HS-27A (cell line): ENCODE data around the gene PCIF1.
A peak's percentile ranks its signal among the peaks of the same experiment; 100 is the strongest.

Source experiments
- DNase-seq: peaks from one replicate; pipeline ENCODE4 v3.0.0-alpha.2; 2012; ENCODE audit warnings: low read depth, missing footprints

The PCIF1 gene

DNA sequence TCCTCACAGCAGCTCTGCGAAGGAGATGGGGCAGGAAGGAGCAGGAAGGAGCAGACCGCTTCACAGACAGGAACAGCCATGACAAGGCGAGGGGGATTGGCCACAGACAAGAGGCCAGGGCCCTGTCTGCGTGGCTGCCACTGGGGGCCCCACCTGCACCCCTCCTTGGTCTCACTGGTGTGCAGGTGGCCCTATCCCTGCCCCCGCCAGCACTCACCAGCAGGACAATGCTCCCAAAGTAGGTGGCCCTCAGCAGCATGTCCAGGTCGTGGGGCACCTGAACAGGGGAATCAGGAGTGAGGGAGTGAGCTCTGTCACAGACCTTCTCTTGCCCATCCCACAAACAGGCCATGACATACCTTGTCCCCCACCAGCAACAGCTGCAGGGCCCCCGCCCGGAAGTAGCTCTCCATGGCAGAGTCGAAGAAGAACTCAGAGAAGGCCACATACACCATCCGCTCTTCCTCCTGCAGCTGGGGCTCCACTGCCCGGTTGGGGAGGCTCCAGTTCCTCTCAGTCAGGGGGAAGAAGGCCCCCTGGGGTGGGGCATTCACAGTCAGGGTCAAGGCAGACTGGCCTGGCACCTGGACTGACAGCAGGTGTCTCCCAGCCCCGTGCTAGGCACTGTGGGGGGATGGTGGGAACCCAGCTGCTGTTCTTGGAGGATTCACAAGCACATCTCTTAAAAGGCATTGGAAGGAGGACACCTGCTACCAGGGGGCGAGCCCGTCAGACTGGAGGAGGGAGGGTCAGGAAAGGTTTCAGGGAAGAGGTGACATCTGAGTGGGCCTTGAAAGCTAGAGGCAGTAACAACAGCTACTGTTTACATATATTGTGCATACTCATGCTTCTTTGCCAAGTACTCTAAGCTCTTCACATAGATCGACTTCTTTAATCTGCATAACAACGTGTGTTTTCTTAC is 29.6 kb upstream of the PCIF1 start:
- DNase-seq, result no peak

GRCh38 chr20:45905505-45906079 is 28.9 kb upstream of the PCIF1 start:
- no peak for DNase-seq

DNA sequence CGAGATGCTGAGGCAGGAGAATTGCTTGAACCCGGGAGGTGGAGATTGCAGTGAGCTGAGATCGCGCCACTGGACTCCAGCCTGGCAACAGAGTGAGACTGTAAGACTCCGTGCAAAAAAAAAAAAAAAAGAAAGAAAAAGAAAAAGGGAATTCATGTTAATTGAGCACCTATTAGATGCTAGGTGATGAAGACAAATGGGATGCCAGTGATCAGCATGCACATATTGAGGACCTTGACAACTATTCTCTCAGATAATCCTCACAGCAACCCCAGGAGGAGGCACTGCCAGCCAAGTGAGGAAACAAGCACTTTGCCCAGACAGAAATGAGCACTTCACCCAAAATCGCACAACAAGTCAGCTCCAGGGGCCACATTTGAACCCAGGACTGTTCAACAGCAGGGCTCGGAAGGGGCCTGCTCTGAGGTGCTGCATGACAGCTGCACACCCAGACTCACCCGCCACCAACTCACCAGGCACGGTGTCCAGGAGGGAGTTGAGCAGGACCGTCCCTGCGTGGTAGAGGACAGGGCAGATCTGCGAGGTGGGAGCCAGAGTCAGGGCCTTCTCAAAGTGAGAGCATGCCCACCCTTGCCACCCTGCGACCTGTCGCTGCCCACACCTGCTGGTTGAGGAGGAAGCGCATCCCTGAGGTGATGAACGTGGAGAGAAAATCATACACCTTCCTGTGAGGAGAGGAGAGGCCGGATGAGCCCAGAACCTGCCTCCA is 27.1 kb upstream of the PCIF1 start:
- no peak for DNase-seq

DNA sequence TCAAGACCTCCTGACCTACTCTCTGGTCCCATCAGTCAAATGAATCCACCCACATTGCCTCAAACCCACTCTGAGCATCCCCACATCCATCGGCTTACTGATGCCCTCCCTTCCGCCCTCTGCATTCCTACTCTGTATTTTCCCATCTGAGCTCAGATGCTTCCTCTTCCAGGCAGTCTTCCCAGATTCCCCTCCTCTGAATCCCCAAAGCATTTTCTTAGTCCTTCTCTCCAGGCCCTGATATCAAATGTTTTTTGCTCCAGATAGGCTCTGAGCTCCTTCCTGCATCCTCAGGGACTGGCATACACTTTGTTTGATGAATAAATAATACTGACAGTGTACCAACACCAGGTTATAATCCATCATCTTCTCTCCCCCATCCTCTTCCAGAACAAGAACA is 26.4 kb upstream of the PCIF1 start:
- no peak for DNase-seq

- DNase-seq, result no peak
These were observed 25.1 kb upstream of the PCIF1 start for GRCh38 chr20:45909336-45909808.

DNA sequence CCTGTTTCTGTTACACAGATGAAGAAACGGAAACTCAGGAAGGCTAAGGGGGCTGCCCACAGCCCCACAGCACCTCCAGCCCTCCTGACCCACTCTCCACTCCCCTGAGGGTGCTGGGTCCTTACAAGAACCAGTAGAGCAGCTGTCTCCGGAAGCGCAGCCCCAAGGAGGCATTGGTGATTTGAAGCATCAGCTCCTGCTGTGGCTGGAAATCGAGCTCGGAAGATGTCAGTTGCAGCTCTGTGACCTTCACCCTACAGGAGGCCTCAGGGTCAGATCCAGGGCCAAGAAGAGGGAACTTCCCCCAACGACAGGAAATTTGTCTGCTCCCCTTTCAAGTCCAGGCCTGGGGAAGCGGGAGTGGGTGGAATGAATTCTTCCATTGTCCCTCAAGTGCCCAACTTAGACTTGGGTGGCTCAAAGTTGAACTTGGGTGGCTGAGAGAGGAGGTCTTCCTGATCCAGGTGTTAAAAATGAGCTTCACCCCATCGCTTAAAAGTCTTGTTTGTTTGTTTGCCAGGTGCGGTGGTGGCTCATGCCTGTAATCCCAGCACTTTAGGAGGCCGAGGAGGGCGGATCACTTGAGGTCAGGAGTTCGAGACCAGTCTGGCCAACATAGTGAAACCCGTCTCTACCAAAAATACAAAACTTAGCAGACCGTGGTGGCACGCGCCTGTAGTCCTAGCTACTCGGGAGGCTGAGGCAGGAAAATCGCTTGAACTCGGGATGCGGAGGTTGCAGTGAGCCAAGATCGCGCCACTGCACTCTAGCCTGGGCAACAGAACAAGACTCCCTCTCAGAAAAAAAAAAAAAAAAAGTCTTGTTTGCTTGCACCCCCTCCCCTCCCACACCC is 24.4 kb upstream of the PCIF1 start:
- DNase-seq, result no peak

DNA sequence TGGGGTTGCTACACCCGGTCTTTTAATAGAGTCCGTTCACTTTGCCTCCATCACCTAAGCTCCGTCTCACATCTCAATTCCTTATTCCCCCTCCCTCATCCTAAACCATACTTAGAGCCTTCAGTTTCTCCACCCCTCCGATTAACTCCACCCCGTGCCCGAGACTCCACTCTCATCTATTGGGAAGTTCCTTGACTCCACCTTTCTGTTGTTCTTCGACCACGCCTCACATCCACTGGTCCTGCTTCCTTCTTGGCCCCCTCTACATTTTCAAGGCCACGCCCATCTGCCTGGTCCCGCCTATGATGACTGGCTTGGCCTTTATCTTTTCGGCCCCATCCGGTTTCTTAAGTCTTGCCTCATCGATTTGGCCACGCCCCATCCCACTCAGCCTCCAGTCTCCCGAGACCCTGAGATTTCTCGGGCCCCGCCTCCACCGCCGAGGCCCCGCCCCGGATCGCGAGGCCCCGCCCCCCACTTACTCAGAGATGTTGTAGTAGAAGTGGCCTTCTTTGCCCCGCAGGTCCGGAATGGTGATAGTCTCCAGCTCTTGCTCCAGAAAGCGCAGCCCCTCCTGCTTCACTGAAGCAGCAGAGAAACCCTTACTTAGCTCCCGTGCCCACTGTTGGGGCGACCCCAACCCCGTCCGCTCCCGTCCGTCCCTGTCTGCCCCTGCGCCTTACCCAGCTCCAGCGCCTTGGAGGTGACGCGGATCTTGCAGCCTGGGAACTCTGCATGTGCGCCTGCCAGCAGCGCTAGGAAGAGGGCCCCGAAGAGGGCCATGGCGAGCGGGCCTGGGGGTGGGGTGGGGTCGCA is 23.6 kb upstream of the PCIF1 start:
- DNase-seq, result peak; percentile 78

GRCh38 chr20:45911486-45912343 is 22.8 kb upstream of the PCIF1 start, which contains the start of gene PLTP:
Gene PLTP (minus strand): TSS chr20:45912155. CDS start chr20:45911452, 703 bp downstream.
- no peak for DNase-seq

- no peak for DNase-seq
These were observed 22.2 kb upstream of the PCIF1 start for GRCh38 chr20:45912344-45912682.

DNA sequence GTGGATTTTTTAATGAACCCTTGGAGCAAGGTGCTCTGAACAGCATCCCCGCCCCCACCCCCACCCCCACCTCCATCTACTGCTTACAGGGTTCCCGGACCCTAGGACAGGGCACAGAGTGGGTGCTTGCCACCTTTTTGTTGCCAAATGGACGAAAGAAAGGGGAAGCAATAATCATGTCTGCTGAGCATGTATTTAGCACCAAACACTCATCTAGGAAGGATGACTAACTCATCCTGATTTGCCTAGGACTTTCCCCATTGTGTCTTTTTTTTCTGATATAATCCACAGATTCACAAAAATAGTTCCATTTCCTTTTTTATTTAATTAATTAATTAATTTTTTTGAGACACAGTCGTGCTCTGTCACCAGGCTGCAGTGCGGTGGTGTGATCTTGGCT is 21.4 kb upstream of the PCIF1 start:
- no peak for DNase-seq

- DNase-seq, result no peak
These were observed 16.7 kb upstream of the PCIF1 start for GRCh38 chr20:45917790-45918141.

DNA sequence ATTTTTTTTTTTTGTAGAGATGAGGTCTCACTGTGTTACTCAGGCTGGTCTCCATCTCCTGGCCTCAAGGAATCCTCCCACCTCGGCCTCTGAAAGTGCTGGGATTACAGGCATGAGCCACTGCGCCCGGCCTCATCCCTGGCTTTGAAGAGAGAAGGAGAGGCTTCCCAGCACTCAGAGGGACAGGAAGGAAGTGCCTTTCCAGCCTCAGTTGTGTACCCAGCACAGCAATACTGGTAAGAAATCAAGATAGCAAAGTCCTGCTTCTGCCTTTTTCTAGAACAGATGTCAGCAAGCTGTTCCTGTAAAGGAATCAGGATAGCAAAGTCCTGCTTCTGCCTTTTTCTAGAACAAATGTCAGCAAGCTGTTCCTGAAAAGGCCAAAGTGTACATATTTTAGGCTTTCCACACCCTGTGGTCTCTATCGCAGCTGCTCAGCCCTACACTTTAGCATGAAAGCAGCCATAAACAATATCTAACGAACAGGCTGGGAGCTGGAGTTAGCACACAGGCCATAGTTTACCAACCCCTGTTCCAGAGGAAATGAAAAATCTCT is 16.2 kb upstream of the PCIF1 start:
- DNase-seq, result no peak

GRCh38 chr20:45918779-45919537 is 15.5 kb upstream of the PCIF1 start:
- no peak for DNase-seq

DNA sequence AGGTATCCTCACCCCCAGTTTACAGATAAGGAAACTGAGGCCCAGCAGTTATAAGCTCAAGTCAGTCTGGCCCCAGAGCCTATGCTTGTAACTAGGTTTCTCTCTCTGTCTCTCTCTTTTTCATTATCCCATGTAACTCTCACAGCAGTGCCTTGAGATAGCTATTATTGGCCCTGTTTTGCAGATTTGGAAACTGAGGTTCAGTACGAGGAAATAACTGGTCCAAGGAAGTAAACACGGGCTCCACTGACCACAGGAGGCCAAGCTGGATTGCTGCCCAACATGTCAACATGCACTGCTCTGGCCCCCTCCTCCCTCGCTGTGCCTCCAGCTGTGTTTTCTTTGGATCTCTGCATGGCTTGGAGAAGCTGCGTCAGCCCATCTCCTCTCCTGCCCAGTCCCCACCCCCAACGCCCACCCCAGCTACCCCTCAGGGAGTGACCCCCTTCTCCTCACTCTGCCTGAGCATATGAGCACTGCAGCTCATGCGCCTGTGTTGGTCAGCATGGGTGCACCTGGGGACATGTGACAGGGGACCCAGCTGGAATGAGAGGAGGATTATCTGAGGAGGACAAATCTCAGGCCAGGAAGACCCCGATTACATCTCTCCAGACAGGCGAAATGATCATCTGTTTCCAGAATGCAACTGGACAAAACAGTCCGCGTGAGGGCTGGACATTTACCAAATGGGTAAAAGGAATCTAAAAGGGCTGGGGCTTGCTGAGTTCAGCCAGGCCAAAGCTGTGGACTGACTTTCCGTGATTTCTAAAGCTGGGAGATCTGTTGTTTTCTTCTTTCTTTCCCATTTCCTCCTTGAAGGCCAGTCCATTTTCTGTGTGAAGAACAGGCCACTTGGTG is 14.7 kb upstream of the PCIF1 start:
- no peak for DNase-seq

DNA sequence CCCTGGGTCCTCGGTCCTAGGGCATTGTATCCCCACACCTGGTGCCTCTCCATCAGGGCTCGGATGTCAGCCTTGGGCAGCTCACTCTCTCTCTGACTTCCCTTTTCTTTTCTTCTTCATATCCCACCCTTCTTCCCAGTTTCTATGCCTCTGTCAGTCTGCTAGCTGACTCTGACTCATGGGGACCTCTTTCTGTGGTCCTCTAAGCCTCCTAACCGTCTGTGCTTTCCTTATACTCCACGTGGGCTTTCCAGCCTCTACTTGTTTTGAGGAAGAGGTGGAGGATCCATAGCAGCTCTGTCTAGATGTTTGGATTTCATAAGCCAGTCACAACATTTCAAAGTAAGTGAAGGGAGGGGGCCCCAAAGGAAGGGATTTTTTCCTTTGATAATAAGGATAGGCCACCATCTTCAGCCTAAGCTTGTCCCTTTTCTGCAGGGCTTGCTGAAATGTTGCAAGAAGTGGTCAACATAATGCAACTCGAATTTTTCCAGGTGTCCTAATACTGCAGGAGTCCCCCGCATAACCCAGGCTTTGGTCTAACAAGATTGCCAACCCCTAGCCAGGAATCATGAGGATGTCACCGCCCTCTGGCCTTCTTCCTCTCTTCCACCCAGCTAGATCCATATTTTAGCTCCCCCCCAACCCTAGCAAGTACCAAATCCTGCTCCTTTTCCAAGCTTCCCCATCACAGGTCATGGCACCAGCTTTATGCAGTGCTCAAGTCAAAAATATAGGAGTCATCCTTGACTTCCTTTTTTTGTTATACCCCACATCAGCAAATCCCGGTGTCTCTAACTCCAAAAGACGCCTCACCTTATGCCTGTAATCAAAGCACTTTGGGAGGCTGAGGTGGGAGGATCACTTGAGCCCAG is 13.8 kb upstream of the PCIF1 start:
- no peak for DNase-seq

DNA sequence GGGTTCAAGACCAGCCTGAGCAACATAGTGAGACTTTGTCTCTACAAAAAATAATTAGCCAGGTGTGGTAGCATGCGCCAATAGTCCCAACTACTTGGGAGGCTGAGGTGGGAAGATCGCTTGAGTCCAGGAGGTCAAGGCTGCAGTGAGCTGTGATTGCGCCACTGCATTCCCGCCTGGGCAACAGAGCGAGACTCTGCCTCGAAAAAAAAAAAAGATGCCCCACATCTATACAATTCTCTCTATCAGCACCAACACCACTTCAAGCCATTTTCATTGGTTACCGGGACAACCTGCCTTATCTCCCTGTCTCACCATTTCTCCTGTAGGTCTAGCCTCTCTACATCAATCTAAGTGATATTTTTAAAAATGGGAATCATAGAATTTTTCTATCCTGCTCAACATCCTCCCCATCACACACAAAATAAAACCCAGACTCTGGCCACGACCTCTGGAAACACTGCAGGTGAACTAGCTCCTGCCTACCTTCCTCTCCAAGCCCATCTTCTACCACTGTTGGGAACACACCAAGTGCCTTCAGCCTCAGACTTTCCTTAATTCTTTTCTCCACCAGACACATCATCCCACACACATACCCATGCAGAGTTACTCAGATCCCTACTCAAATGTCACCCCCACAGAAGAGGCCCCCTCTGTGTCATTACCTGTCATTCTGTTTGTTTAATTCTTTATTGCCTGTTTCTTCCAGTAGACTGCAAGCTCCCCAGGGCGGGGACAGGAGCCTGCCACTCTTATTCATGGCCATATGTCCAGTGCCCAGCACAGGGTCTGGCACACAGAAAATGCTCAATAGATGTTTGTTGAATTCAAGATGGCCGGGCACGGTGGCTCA is 12.9 kb upstream of the PCIF1 start:
- no peak for DNase-seq
